ENCODE data around the gene INMT. TPM values are rescaled to one million over a fixed set of nuclear protein-coding genes. Genes with fewer than 3 reads are reported as not detected.
"Not testable (repeated sequence)": the region's sequence is repeated elsewhere in the genome, so short reads cannot be mapped to it uniquely, and the experiment has no call there.

Gene INMT
- not detected in 2 replicates for total RNA-seq

GRCh38 chr7:30751696-30752273 lies at the start of gene INMT:
Gene INMT (plus strand): TSS chr7:30752135. CDS start chr7:30752151, 16 bp downstream.
- DNase-seq (ENCODE audit: low read depth, low spot score), result no peak

GRCh38 chr7:30702200-30702599 lies 49.7 kb upstream of the INMT start:
- DNase-seq (ENCODE audit: low read depth, low spot score), result no peak

GRCh38 chr7:30703756-30704155 lies 48.2 kb upstream of the INMT start:
- DNase-seq (ENCODE audit: low read depth, low spot score), result no peak

GRCh38 chr7:30705008-30705407 lies 46.9 kb upstream of the INMT start:
- DNase-seq (ENCODE audit: low read depth, low spot score), result no peak

- no peak for DNase-seq (ENCODE audit: low read depth, low spot score)
These were observed 46.3 kb upstream of the INMT start for GRCh38 chr7:30705596-30705995.

GRCh38 chr7:30706316-30706715 lies 45.6 kb upstream of the INMT start:
- DNase-seq (ENCODE audit: low read depth, low spot score), result no peak

- DNase-seq (ENCODE audit: low read depth, low spot score), result no peak
These were observed 45.0 kb upstream of the INMT start for GRCh38 chr7:30706908-30707307.

- no peak for DNase-seq (ENCODE audit: low read depth, low spot score)
These were observed 44.3 kb upstream of the INMT start for GRCh38 chr7:30707391-30708357.

GRCh38 chr7:30708412-30708811 lies 43.5 kb upstream of the INMT start:
- DNase-seq (ENCODE audit: low read depth, low spot score), result no peak

- DNase-seq (ENCODE audit: low read depth, low spot score), result no peak
These were observed 43.0 kb upstream of the INMT start for GRCh38 chr7:30708983-30709382.

- no peak for DNase-seq (ENCODE audit: low read depth, low spot score)
These were observed 42.4 kb upstream of the INMT start for GRCh38 chr7:30709549-30709948.

- DNase-seq (ENCODE audit: low read depth, low spot score), result no peak
These were observed 41.3 kb upstream of the INMT start for GRCh38 chr7:30710669-30711068.

- DNase-seq (ENCODE audit: low read depth, low spot score), result no peak
These were observed 38.5 kb upstream of the INMT start for GRCh38 chr7:30713392-30713791.

- DNase-seq (ENCODE audit: low read depth, low spot score), result no peak
These were observed 37.8 kb upstream of the INMT start for GRCh38 chr7:30714129-30714528.

- no peak for DNase-seq (ENCODE audit: low read depth, low spot score)
These were observed 34.8 kb upstream of the INMT start for GRCh38 chr7:30717181-30717580.

- not testable (repeated sequence) for DNase-seq (ENCODE audit: low read depth, low spot score)
These were observed 32.5 kb upstream of the INMT start for GRCh38 chr7:30719434-30719833.

- DNase-seq (ENCODE audit: low read depth, low spot score), result no peak
These were observed 30.7 kb upstream of the INMT start for GRCh38 chr7:30721211-30721610.

- DNase-seq (ENCODE audit: low read depth, low spot score), result no peak
These were observed 29.7 kb upstream of the INMT start for GRCh38 chr7:30722187-30722586.

- DNase-seq (ENCODE audit: low read depth, low spot score), result no peak
These were observed 29.3 kb upstream of the INMT start for GRCh38 chr7:30722671-30723070.

- DNase-seq (ENCODE audit: low read depth, low spot score), result no peak
These were observed 28.2 kb upstream of the INMT start for GRCh38 chr7:30723776-30724175.

GRCh38 chr7:30726296-30727006 lies 25.5 kb upstream of the INMT start:
- DNase-seq (ENCODE audit: low read depth, low spot score), result no peak
